Endometrial microvascular endothelial cells (primary cell): ENCODE measurements around the gene ANKS1B. TPM values are rescaled to one million over a fixed set of nuclear protein-coding genes. Genes with fewer than 3 reads are reported as not detected.

Experiments used
- in situ Hi-C: cut with HindIII; loops from 2 replicates; pipeline ENCODE4 v1.10.0; 2017; ENCODE audit warnings: low sequenced_read_pairs, low pct_unique_long_range_greater_than_20kb; ENCODE audit errors: inconsistent ontology term
- total RNA-seq: library from RNA; depleted of rRNA; stranded (reverse); fragments of >200 nt; gene quantifications from one replicate; pipeline ENCODE4 v1.2.3, GENCODE V29; 2015; ENCODE audit errors: inconsistent ontology term

ANKS1B gene
- total RNA-seq, 1 donor from 2014 or later: not detected

DNA sequence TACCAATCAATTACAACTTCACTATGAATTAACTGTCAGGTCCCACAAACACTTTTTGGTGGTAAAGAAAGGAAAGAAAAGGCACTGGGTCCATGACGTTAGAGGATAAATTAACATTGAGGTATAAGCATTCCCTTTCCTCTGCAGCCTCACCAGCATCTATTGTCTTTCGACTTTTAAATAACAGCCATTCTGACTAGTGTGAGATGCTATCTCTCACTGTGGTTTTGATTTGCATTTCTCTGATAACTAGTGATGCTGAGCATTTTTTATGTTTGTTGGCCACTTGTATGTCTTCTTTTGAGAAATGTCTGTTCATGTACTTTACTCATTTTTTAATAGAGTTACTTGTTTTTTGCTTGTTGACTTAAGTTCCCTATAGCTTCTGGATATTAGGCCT lies 9.4 kb downstream of the ANKS1B start:
- in situ Hi-C loops: no loop called here

DNA sequence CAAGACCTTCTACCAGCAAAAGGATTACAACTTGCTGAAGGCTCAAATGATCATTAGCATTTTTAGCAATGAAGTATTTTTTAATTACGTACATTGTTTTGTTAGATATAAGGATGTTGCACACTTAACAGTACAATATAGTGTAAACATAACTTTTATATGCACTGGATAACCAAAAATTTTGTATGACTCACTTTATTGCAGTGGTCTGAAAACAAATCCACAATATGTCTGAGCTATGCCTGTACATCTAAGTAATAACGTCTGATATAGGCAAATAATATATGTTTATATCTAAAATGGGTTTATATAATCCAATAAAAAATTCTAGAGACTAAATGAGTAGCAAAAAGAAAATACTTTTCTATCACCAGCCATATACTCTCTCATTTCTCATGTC lies 10.6 kb downstream of the ANKS1B start:
- in situ Hi-C loops: no loop called here

DNA sequence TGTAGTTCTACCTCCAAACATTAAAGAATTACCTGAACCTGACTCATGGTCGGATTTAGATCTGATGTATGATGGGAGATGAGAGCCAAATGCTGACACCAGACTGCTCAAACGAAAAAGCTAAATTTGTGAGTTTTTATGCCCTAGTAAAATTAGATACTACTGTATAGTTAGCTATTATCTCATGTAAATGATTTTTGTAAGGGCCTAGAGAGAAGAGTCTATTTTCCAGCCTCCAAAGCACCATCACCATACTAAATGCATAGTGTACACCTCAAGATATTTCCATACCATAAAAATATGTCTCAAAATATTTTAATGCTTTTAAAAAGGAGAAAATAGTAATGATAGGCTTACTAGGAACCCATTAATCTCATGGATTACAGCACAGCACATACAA lies 18.3 kb downstream of the ANKS1B start:
- in situ Hi-C loops: no loop called here

DNA sequence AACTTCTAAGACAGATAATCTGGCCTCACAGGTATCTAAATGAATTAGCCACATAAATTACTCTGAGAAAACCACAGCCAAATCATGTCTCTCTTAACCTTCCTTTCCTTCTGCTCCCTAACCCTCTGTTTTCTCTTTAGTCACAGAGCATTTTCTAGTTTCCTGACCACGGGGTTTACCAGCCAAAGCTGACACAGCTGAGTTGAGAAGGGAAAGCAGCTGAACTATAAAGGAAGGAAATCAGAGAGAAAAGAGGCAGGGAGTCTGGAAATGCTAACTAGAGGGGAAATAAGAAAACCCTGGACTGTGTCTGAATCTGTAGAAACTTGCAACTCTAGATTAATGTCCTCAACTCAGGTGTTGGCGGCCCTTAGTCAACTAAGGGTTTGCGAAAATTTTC lies 24.4 kb downstream of the ANKS1B start:
- in situ Hi-C loops: no loop called here

GRCh38 chr12:99959549-99960170 lies 25.1 kb downstream of the ANKS1B start:
- in situ Hi-C loops: no loop called here

DNA sequence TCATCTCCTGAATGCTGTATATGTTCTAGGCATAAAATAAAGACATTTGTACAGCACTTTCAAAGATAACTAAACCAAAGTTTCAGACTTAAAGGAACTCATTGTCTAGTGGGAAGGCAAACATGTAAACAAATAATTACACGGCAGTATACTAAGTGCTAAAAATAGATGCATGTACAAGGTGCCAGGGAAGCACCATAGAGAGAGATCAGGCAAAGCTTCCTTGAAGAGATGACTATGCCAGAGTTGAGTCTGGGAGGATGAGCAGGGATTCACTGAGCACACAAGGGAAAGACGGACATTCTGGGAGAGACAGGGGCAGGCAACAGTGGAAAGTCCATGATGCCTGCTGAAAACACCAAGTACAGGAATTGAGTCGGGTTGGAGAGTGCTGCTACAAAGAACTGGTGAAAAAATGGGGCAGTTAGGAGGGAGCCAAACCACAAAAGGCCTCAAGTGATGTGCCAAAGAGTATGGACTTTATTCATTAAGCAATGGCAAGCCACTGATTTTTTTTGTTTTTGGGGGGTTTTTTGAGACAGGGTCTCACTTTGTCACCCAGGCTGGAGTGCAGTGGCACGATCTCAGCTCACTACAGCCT lies 26.8 kb downstream of the ANKS1B start:
- in situ Hi-C loops: no loop called here

DNA sequence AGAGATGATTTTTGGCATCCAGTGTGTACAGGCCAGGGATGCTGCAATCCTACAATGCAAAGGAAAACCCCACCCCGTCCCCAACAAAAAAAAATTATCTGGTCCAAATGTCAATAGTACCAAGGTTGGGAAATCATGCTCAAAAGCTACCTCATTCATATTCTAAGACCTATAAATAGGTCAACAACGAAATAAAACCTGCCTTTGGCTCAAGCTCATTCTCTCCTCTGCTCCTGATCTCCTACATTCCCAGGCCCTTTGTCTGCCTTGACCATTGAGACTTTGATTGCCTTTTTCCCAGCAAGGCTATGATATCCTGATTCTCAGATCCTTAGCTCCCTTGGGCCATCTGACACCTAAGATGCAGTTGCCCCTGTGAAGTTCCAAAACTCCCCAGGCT lies 30.0 kb downstream of the ANKS1B start:
- in situ Hi-C loops: no loop called here

- in situ Hi-C loops: no loop called here
Observed at GRCh38 chr12:99948370-99948769, 36.4 kb downstream of the ANKS1B start.

- in situ Hi-C loops: no loop called here
Observed at GRCh38 chr12:99946131-99946530, 38.6 kb downstream of the ANKS1B start.

DNA sequence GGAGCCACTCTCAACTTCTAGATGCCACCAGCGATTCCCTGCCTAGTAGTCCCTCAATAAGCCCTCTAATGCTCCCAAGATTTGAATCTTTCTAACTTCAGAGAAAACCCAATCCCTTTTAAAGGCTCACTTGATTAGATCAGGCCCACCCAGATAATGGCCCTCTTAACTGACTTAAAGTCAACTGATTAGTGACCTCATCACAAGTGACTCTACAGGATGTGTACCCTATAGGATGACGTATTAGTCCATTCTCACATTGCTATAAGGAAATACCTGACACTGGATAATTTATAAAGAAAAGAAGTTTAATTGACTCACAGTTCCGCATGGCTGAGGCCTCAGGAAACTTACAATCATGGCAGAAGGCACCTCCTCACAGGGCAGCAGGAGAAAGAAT lies 49.1 kb downstream of the ANKS1B start:
- in situ Hi-C loops: no loop called here

GRCh38 chr12:99926511-99927169 lies 58.1 kb downstream of the ANKS1B start:
- in situ Hi-C loops: no loop called here

DNA sequence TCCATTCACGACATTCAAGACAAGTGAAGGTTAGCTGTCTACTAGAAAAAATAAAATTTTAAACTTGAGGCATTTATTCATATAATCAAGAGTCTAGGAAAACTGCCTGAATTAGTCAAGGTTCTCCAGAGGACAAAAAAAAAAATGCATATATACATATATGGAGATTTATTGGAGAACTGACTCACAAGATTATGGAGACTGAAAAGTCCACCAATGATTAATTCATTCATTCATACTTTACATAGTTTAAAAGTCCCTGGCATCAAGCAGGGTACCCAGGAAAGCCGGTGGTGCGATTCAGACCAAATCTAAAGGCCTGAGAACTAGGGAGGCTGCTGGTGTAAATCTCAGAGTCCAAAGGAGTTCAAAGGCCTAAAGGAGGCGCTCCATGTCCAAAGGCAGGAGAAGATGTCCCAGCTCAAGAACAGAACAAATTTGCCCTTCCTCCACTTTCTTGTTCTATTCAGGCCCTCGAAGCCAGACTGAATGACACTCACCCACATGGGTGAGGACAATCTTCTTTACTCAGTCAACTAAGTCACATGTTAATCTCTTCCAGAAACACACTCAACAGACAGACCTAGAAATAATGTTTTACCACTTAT lies 64.3 kb downstream of the ANKS1B start:
- in situ Hi-C loops: no loop called here

DNA sequence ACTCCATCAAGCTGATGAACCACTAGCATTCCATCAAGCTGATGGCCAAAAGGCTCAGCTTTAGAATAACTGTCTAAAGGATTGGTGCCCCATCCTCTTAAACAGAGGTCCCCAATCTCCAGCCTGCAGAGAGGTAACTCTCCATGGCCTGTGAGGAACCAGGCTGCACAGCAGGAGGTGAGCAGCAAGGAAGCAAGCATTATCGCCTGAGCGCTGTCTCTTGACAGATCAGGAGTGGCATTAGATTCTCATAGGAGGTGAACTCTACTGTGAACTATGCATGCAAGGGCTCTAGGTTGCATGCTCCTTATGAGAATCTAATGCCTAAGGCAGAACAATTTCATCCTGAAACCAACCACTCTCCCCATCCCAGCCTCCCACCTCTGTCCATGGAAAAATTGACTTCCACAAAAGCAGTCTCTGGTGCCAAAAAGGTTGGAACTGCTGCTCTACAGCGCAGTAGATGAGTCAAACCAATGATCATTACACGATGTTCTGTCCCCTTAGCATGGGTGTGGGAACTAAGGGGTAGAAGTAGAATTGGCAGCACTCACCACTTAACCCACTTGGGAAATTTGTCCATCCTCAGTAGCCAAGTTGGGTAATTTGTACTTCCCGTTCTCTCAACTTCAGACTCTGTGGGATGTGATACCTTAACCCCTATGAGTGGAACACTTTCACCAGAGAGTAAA lies 66.9 kb downstream of the ANKS1B start:
- in situ Hi-C loops: no loop called here

- in situ Hi-C loops: no loop called here
Observed at GRCh38 chr12:99916555-99916954, 68.2 kb downstream of the ANKS1B start.

DNA sequence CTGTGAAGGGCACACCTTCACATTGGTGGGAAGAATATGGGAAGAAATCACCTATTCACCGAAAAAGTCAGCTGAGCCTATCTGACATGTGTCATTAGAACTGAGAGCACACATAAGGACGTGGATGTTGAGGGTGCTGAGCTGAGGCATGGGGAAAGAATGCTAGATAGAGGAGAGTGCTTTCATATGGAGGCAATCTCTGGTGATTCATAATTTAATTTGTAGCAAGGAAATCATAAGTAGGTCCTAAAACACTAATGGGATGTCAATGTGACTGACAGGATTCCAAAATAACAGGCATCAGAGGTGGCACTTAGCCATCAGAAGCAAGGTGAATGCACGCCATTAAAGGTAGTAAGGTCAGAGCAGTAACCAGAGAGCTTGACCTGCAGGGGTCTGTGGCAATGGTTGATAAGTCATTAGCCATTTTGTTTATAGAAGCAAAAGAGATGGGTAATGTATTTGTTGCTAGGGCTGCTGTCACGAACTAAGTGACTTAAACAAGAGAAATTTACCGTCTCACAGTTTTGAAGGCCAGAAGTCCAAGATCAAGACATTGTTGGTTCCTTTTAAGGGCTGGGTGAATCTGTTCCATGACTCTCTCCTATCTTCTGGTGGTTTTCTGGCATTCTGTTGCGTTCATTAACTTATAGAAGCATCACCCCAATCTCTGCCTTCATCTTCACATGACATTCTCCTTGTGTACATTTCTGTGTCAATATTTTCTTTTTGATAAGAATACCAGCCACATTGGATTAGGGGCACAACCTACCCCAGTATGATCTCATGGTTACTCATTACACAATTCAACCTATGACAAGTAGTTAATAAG lies 69.3 kb downstream of the ANKS1B start:
- in situ Hi-C loops: no loop called here

DNA sequence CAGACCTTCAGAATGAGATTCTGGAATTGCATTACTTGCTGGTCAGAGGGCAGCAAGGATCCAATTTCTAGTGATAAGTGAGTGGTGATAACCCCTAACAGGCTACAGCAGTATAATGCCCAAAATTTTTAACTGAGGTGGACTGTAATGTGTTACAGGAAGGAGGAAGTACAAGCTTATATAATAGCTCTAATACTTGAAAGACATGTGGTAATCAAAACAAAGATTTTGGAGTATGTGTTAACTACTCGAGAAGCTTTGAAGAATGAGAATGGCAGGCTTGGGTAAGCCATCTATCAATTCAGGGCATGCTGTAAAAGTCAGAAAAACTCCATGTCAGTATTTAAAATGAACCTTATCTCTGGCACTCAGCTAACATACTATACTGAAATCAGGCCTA lies 70.5 kb downstream of the ANKS1B start:
- in situ Hi-C loops: no loop called here

DNA sequence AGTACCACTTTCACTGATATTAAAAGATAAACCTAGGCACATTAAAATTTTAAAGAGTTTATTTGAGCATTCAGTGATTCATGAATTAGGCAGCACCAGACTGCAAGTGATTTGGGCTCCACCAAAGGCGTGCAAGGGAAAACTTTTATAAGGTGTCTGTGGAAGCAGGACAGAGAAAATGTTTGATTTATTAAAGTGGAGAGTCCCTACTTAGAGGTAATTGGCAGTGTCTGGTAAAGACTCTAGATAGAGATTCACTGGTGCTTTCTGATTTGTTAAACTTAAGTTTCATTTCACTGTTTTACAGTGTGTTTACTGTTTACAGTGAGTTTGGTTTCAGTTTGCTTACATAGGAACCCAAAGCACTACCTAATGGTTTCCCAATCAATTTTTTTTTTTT lies 72.8 kb downstream of the ANKS1B start:
- in situ Hi-C loops: no loop called here

DNA sequence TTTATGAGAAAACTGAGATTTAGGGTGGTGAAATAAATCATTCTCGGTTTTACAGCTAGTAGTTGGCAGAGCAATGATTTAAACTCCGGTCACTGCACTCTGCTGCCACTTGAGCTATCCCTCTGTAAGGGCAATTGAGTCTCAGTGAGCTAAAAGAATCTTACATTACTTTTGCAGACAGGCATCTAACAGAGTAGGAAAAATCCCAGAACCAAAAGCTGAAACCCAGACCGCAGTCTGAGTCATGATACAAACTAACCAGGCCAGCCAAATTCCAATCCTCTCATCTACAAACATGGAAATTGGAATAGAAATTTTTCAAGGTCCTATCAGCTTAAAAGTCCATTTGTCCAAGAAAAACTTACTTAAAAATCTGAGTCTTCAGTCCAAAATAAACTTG lies 73.7 kb downstream of the ANKS1B start:
- in situ Hi-C loops: no loop called here

DNA sequence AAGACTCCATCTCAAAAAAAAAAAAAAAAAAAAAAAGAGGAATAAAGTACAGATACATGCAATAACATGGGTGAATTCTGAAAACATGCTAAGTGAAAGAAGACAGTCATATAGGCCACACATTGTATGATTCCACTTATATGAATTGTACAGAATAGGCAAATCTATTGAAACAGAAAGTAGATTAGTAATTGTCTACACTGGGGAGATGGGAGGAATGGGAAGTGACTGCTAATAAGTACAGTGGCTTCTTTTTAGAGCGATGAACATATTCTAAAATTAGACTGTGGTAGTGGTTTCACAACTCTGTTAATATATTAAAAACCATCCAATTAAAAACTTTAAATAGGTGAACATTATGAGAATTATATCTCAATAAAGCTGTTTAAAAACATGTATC lies 74.4 kb downstream of the ANKS1B start:
- in situ Hi-C loops: no loop called here
